ENCODE data around the gene CDC20B.

CDC20B gene

GRCh38 chr5:55177078-55177477, 4.1 kb upstream of the CDC20B start:
- CTCF ChIA-PET = interaction anchor here (1.3 to 1.5 kb wide), 2 partner anchors 17 to 515 kb away, joined by 3 to 5 read pairs; partner anchors contain the start of gene GPX8
- TF ChIP-seq CTCF (IDR thresholded peaks at IDR 0.05; ENCODE audit: control extremely low read depth, extremely low read depth, low read depth, missing control alignments) = no peak
- POLR2A ChIA-PET = no interaction called here
- DNase-seq (ENCODE audit: extremely low spot score) = no peak

DNA sequence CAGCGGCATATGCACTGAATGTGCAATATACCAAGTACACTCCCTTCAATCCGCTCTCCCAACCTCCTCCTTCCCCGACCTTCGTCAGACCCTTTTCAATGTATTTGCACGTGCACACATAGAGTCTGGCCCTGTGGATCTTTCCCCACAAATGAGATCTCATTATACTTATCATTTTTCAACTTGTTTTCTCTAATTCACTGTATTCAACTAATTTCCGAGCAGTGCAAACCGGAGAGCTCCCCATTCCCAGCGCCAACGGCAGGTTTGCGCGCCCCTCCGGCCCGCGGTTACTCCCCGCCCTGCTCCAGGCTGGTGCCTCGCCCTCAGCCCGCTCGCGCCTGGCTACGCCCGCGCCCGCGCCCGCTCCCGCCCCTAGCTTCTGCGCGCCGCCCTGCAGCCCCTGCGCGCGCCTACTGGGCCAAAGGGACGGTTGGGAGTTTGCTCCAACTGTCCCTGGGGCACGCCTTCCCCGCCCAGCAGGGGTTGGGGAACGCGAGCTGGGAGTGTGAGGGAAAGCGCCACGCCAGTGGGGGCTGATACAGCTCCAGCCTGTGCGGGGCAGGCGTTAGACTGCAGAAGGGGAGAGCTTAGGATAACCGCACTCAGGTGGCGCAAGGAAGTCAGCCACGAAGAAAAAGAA, 3.3 kb upstream of the CDC20B start:
- TF ChIP-seq CTCF (IDR thresholded peaks at IDR 0.05; ENCODE audit: control extremely low read depth, extremely low read depth, low read depth, missing control alignments) = no peak
- ChIA-PET POLR2A (interaction anchor here (0.6 kb wide), 1 partner anchor 38 kb away, joined by 3 read pairs; no protein-coding TSS in a partner anchor), CTCF (interaction anchor here (1.0 to 1.5 kb wide), 5 partner anchors 11 to 523 kb away, joined by 3 to 5 read pairs (median 3); partner anchors contain the start of gene GPX8)
- DNase-seq (ENCODE audit: extremely low spot score) = no peak

DNA sequence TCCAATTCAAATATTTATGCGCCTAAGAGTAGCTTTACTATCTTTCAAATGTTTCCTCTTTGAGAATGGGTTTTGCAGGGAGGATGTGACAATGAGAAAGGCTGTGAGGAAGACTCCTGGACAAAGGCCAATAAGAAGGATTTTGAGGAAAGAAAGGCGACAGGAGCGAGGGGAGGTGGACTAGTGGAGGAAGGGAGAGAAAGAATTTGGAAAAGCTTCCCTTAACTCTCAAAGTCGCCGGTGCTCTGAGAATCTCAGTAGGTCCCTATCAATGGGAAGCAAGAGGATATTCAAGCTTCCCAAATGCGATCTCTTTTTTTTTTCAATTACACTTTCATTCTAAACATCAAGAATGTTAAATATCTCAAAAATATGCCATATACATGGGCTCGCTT, 2.8 kb upstream of the CDC20B start:
- ChIA-PET POLR2A (interaction anchor here (0.6 kb wide), 1 partner anchor 38 kb away, joined by 3 read pairs; no protein-coding TSS in a partner anchor), CTCF (interaction anchor here (1.0 to 1.4 kb wide), 3 partner anchors 12 to 523 kb away, joined by 3 to 4 read pairs (median 3); no protein-coding TSS in a partner anchor)
- DNase-seq (ENCODE audit: extremely low spot score) = no peak
- TF ChIP-seq CTCF (IDR thresholded peaks at IDR 0.05; ENCODE audit: control extremely low read depth, extremely low read depth, low read depth, missing control alignments) = no peak

DNA sequence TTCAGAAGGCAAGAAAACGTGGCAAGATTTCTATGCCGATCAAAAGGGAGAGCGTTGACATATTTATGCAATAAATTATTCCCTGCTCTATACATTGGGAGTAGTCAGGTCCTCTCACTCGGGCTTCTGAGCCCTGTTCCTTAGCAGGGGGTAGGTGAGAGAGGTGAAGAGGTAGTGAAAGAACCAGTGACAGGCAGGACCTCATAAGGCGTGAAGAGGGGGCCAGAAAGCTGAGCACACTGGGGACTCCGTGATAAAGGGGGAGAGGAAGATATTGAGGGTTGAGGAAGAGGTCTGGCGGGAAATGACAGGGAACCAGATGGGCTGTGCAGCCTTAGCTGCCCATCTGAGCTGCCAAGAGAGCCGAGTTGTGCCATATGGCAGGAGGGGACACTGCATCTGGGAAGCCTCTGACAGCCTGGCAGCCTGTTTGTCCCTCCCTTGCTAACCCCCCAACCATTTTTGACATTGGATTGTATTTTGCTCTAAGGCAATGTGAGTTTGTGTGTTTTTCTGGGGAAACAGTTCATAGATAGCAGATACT, 782 bp upstream of the CDC20B start:
- CTCF ChIA-PET = interaction anchor here (1.8 to 4.0 kb wide), 3 partner anchors 12 to 518 kb away, joined by 5 to 19 read pairs (median 12); partner anchors contain the start of gene GPX8
- POLR2A ChIA-PET = no interaction called here
- DNase-seq (ENCODE audit: extremely low spot score) = no peak
- TF ChIP-seq CTCF (IDR thresholded peaks at IDR 0.05; ENCODE audit: control extremely low read depth, extremely low read depth, low read depth, missing control alignments) = no peak

DNA sequence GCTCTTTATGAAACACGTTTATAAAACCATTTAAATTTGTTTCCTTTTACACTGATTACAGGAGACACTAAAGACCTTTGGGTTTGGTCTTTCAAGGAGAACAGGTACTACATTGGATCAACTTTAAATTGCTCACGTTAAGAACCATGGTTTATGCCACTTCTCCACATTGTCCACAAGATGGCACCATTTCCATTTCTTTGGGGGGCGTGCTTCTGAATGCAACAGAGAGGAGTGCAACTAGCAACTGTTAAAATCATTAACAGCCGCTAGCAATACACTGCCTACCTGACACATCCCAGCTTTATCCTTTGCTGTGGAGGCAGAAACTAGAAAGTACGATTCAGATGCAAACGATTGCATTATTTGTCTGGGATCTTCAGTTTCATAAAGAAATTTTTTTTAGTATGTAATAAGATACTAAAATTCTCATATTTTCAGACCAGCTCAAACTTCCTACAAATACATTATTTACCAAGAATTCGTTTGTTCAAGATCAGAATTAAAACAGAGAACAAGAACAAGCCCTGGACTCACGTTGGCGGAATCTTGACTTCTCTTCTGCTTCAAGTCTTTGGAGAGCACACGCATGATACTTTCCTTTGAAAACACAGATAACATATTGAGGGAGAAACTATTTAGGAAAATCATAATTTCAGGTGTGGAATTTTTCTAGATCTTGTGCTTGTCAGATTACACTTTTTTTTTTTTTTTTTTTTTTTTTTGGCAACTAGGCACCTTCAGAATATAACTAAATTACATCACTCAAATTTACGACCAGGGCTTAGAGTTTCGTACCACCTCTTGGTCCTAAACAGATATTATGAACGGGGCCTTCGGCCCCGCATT, 702 bp downstream of the CDC20B start:
- ChIA-PET POLR2A (no interaction called here), CTCF (interaction anchor here (0.7 to 4.0 kb wide), 13 partner anchors 11 to 1028 kb away, joined by 3 to 19 read pairs (median 4); partner anchors contain the start of gene GPX8)

More for the DNA sequence above, 702 bp downstream of the CDC20B start:
- peak; percentile 82 for DNase-seq (ENCODE audit: extremely low spot score)
- TF ChIP-seq CTCF (IDR thresholded peaks at IDR 0.05; ENCODE audit: control extremely low read depth, extremely low read depth, low read depth, missing control alignments) = peak; percentile 80

Data from GM10248 (cell line).